Measurements from ENCODE around the gene RS1.

Gene RS1

GRCh38 chrX:18664947-18665346 is 7.0 kb downstream of the RS1 start:
- no peak for TF ChIP-seq CTCF (IDR thresholded peaks at IDR 0.05)

- no peak for TF ChIP-seq CTCF (IDR thresholded peaks at IDR 0.05)
Measured at GRCh38 chrX:18661273-18661672, 10.6 kb downstream of the RS1 start.

GRCh38 chrX:18654875-18655836 is 16.8 kb downstream of the RS1 start:
- TF ChIP-seq CTCF (IDR thresholded peaks at IDR 0.05), result no peak

- TF ChIP-seq CTCF (IDR thresholded peaks at IDR 0.05), result no peak
Measured at GRCh38 chrX:18652636-18653035, 19.3 kb downstream of the RS1 start.

- no peak for TF ChIP-seq CTCF (IDR thresholded peaks at IDR 0.05)
Measured at GRCh38 chrX:18650662-18651061, 21.2 kb downstream of the RS1 start.

- TF ChIP-seq CTCF (IDR thresholded peaks at IDR 0.05), result no peak
Measured at GRCh38 chrX:18649498-18649951, 22.4 kb downstream of the RS1 start.

- TF ChIP-seq CTCF (IDR thresholded peaks at IDR 0.05), result no peak
Measured at GRCh38 chrX:18647621-18648020, 24.3 kb downstream of the RS1 start.
